Glomerular endothelial cell (primary cell): ENCODE data around the gene KRT79. TPM values are rescaled to one million over a fixed set of nuclear protein-coding genes. Genes with fewer than 3 reads are reported as not detected.

Source experiments
- DNase-seq: peaks from one replicate; pipeline ENCODE4 v3.0.0-alpha.2; 2011; ENCODE audit warnings: low read depth, low spot score; ENCODE audit errors: extremely low read depth
- total RNA-seq: library from RNA; depleted of rRNA; stranded (reverse); fragments of >200 nt; gene quantifications from 2 replicates; pipeline ENCODE4 v1.2.3, GENCODE V29; 2015

Gene KRT79
- total RNA-seq, 1 donor from 2014 or later: 0.12 TPM

- DNase-seq: no peak
These were observed 41.7 kb downstream of the KRT79 start for GRCh38 chr12:52792185-52793029.

DNA sequence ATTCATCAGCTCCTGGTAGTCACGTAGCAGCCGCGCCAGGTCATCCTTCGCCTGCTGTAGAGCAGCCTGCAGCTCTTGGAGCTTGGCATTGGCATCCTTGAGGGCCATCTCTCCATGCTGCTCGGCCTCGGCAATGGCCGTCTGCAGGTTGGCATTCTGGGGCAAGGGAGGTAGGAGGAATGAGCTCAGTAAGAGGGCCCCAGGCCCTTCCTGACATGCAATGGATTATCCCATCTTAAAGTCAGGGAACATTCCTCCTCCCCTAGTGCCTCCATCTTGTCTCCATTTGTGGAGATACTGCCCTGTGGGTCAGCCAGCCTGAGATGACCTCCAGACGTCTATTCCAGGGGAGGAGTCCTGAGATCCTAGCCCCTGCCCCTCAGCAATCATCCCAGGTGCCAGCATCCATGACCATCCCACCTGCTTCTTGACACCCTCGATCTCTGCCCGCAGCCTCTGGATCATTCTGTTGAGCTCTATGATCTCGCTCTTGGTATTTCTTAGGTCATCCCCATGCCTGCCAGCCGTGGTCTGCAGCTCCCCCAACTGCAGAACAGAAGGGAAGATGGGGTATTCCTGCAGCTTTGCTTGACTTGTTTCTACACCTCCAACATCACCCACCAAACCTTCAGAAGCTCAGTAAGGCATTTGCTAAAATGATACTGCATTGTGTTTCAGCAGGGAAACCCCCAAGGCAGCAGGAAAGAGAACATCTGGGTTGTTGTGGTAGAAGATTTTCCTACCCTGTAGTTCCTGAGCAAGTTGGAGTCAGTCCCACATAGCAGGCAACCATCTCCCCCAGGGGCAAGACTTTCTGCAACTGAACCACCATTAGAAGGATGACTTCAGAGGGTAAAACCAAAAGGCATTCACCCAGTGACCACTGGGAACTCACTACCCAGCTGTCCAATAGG is 42.6 kb downstream of the KRT79 start:
- no peak for DNase-seq

- DNase-seq: no peak
These were observed 43.5 kb downstream of the KRT79 start for GRCh38 chr12:52790427-52791270.

DNA sequence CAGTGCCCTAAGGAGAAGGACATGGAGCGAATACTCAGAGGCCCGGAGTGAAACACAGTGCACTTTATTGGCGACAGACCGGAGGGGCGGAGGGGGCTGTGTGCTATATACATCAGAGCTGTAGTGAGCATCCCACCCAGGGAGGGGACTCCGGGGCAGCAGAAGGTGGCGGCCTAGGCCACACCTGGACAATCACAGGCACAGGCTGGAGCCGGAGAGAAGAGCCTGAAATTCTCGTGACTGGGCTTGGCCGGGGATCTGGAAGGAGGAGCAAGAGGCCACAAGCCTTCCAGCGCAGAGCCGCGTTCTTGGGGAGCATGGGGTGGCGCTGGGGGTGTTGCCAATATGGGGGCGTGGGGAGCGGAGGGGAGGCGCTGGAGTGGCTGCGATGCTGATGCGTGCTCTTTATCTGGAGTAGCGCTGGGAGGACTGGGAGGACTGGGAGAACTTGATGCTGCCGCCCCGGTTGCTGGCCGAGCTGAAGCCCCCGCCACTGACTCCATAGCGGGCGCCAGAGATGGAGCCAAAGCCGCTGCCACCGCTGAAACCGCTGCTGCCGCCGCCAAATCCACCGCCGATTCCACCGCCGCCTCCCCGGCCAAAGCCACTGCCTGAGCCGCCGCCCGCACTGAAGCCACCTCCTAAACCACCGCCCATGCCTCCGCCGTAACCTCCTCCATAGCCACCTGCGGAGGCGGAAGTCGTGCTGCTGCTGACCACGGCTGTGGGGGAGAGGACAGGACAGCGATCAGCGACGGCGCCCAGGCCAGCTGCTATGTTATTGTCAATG is 44.3 kb downstream of the KRT79 start:
- DNase-seq: no peak

- DNase-seq: no peak
These were observed 45.1 kb downstream of the KRT79 start for GRCh38 chr12:52788876-52789636.

- DNase-seq: no peak
These were observed 45.8 kb downstream of the KRT79 start for GRCh38 chr12:52788192-52788875.

DNA sequence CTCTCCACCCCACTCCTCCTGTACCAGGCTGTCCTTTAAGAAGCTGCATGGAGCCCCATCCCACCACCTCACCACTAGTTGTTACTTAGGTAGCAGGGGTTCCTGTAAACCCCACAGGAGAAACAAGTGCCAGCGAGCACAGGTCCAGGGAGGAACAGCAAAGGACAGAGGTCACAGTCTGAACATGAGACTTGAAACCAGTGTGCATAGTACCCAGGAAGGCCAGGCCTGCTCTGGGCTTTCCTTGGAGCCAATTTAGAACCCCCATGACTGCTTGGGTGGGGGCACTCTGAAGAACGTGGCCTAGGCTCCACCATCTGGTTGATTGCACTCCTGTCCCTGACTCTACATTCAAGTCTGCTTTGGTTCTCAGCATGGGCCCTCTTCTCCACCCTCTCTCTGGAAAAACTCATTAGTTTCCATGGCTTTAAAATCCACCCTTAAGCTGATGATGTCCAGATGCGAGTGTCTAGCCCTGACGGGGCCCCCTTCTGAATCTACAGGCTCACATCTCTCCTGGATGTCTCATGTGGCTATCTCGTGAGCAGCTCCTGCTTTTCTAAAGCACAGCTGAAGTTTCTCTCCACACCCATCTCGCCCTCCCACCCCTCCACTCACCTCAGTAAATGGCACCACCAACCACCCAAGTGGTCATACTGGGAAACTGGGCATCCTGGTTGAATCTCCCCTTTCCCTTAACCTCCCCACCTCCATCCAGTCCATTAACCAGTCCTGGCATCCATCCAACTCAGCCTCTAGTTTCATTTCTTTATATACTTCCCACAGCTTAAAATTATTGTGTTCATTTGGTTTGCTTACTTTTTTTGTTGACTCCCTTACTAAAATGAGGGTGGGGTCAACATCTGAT is 46.6 kb downstream of the KRT79 start:
- DNase-seq: no peak

DNA sequence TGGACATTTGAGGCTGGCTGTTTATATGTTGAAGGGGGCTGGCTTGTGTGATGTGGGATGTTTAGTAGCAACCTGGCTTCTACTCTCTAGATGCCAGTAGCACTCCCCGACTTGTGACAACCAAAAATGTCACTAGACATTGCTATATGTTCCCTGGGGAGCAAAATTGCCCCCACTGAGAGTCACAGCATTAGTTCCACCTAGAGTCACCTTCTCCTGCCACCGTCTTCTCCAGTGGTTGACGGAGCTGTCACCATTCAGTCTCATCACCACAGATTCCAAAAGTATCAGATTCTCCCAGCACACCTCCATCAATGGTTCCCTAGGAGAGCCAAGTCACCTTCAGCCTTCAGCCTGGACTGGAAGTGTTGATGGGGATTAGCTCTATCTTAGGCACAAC is 49.2 kb downstream of the KRT79 start:
- no peak for DNase-seq

- DNase-seq: no peak
These were observed 50.4 kb downstream of the KRT79 start for GRCh38 chr12:52783563-52784316.

GRCh38 chr12:52782502-52782901 is 51.6 kb downstream of the KRT79 start:
- no peak for DNase-seq

- no peak for DNase-seq
These were observed 52.6 kb downstream of the KRT79 start for GRCh38 chr12:52781399-52782082.

GRCh38 chr12:52779914-52780313 is 54.2 kb downstream of the KRT79 start:
- DNase-seq: no peak

DNA sequence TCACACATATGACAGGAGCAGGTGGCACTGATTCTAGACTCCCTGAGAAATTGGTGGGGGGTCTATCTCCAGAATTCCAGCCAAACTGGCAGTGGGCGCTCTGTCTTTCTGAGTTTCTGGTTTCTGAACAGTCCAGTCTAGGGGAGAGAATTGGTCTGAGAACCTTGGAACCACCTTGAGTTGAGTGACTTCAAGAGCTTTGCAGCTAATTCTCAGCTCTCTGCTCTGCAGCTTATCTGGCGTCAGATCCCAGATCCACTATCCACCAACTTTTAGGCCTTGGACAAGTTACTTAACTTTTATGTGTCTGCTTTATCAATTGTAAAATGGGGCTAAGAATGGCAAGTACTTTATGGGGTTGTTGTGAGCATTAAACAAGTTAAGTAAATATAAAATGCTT is 55.3 kb downstream of the KRT79 start:
- DNase-seq: no peak

GRCh38 chr12:52777566-52777965 is 56.5 kb downstream of the KRT79 start:
- no peak for DNase-seq

DNA sequence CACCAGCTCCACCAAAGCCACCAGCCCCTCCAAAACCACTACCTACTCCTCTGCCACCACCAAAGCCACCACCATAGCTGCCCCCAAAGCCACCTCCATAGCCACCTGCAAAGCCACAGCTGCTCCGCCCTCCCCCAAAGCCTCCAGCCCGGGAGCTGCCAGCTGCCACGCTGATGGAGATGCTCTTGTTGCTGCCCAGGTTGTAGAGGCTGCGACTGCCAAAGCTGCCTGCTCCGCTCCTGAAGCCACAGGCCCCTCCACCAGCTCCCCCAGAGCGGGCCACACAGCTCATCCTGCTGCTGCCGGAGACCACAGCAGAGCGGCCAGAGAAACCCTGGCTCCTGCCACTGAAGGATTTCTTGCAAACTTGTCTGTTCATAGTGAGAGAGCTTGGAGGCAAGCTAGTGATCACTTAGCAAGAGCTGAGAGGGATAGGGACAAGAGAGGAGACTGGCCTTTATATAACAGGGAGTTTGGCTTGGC is 57.2 kb downstream of the KRT79 start, which contains the start of gene KRT76:
TSS of gene KRT76 (minus strand) at position 433 of the 483 bp plus-strand sequence. CDS start at position 379, 54 bp downstream.
- no peak for DNase-seq

GRCh38 chr12:52776435-52776834 is 57.7 kb downstream of the KRT79 start:
- no peak for DNase-seq
